ENCODE results near the gene PNKP. TPM values are rescaled to one million over a fixed set of nuclear protein-coding genes. Genes with fewer than 3 reads are reported as not detected.

The PNKP gene
- total RNA-seq, 6 experiments from 2014 or later = 39.7 to 48.7 (median 47.2) TPM

GRCh38 chr19:49896863-49897621, 29.7 kb upstream of the PNKP start, which contains the start of gene IL4I1:
Gene IL4I1 (minus strand): TSS chr19:49896887. CDS start chr19:49896160, 727 bp downstream.
- Mint-ChIP-seq H3K4me3 (peak within 1 kb of the TSS; percentile 74), H3K27ac (peak within 1 kb of the TSS; percentile 74; the same call in 1 of the 2 replicates)
- no peak for DNase-seq

GRCh38 chr19:49895566-49896297, 28.4 kb upstream of the PNKP start:
- H3K27ac Mint-ChIP-seq = no peak overlapping the region; the same call in 1 of the 2 replicates
- H3K4me3 Mint-ChIP-seq = no peak overlapping the region
- no peak for DNase-seq
- H3K36me3 Mint-ChIP-seq (ENCODE audit: low read depth) = no peaks in the 10 kb centered on the region
- TF ChIP-seq, protein P1, sequence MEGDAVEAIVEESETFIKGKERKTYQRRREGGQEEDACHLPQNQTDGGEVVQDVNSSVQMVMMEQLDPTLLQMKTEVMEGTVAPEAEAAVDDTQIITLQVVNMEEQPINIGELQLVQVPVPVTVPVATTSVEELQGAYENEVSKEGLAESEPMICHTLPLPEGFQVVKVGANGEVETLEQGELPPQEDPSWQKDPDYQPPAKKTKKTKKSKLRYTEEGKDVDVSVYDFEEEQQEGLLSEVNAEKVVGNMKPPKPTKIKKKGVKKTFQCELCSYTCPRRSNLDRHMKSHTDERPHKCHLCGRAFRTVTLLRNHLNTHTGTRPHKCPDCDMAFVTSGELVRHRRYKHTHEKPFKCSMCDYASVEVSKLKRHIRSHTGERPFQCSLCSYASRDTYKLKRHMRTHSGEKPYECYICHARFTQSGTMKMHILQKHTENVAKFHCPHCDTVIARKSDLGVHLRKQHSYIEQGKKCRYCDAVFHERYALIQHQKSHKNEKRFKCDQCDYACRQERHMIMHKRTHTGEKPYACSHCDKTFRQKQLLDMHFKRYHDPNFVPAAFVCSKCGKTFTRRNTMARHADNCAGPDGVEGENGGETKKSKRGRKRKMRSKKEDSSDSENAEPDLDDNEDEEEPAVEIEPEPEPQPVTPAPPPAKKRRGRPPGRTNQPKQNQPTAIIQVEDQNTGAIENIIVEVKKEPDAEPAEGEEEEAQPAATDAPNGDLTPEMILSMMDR (IDR thresholded peaks at IDR 0.05) = no peak
- no peaks in the 10 kb centered on the region for H3K9me3 Mint-ChIP-seq
- peaks cover 9% of the 10 kb centered on the region for H3K27me3 Mint-ChIP-seq (ENCODE audit: insufficient read depth)
- H3K4me1 Mint-ChIP-seq (ENCODE audit: low read depth) = peaks cover 20% of the 10 kb centered on the region

More at GRCh38 chr19:49896863-49897621, 29.7 kb upstream of the PNKP start, which contains the start of gene IL4I1:
- Mint-ChIP-seq H3K4me1 (ENCODE audit: low read depth) (peaks cover 20% of the 10 kb centered on the region), H3K36me3 (ENCODE audit: low read depth) (no peaks in the 10 kb centered on the region), H3K27me3 (ENCODE audit: insufficient read depth) (peaks cover 4% of the 10 kb centered on the region), H3K9me3 (no peaks in the 10 kb centered on the region)
- TF ChIP-seq, protein P1 (IDR thresholded peaks at IDR 0.05) = no peak

DNA sequence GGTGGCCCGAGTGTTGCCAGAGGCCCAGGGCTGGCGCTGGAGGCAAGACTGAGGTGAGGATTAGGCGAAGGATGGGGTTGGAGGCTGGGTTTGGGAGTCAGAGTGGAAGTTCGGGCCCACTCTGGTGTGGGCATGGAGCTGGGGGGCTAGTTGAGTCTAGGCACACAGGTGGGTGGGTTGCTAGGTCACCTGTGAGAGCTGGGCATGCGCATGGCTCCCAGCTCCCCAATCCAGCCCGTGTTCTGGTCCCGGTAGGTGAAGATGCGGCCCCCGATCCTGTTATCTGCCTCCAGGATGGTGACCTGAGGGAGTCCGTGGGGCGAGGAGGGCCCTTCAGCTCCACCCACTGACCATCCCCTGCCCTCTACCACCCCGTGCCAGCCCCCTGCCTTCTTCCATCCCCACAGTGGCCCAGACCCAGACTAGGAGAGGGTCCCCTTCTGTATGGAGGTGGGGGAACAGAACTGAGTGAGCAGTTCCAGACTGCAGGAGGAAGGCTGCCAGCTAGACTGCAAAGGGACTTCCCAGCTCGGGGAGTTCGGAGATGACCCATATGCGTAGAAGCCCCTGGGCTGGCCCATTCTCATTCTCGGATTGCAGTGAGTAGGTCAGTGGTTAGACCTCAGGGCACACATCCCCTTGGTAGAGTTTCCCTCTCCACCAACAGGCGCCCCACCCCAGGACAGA, 27.6 kb upstream of the PNKP start:
- no peak for DNase-seq
- peaks cover 9% of the 10 kb centered on the region for H3K27me3 Mint-ChIP-seq (ENCODE audit: insufficient read depth)
- no peak overlapping the region for H3K4me3 Mint-ChIP-seq
- peaks cover 20% of the 10 kb centered on the region for H3K4me1 Mint-ChIP-seq (ENCODE audit: low read depth)
- no peak overlapping the region for H3K27ac Mint-ChIP-seq
- H3K36me3 Mint-ChIP-seq (ENCODE audit: low read depth) = no peaks in the 10 kb centered on the region
- TF ChIP-seq, protein P1 (IDR thresholded peaks at IDR 0.05) = no peak
- H3K9me3 Mint-ChIP-seq = no peaks in the 10 kb centered on the region

- peaks cover 9% of the 10 kb centered on the region for H3K27me3 Mint-ChIP-seq (ENCODE audit: insufficient read depth)
- H3K9me3 Mint-ChIP-seq = no peaks in the 10 kb centered on the region
- H3K4me3 Mint-ChIP-seq = no peak overlapping the region
- no peak overlapping the region for H3K27ac Mint-ChIP-seq
- TF ChIP-seq, protein P1 (IDR thresholded peaks at IDR 0.05) = no peak
- H3K36me3 Mint-ChIP-seq (ENCODE audit: low read depth) = no peaks in the 10 kb centered on the region
- H3K4me1 Mint-ChIP-seq (ENCODE audit: low read depth) = peaks cover 20% of the 10 kb centered on the region
- no peak for DNase-seq
Observed at GRCh38 chr19:49894011-49894664, 26.8 kb upstream of the PNKP start.

DNA sequence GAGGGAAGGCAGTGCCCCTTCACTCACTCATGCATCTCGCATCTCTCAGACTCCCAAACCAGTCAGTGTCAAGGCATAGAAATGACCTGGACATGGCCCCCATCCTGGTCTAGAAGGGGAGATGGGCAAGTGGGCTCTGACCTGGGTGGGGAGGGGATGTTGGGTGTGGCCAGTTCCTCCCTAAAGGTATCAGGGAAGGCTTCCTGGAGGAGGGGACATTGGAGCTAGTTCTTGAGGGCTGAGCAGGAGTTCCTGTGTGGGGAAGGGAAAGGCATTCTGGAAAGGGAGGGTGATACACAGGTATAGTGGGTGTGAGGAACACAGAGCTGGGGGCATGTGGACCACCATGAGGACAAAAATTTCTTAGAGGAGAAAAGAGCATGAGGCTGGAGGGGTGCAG, 25.3 kb upstream of the PNKP start:
- Mint-ChIP-seq H3K4me1 (ENCODE audit: low read depth) (peaks cover 16% of the 10 kb centered on the region), H3K27me3 (ENCODE audit: insufficient read depth) (peaks cover 11% of the 10 kb centered on the region), H3K4me3 (no peak overlapping the region), H3K36me3 (ENCODE audit: low read depth) (no peaks in the 10 kb centered on the region), H3K9me3 (no peaks in the 10 kb centered on the region), H3K27ac (no peak overlapping the region)
- TF ChIP-seq, protein P1 (IDR thresholded peaks at IDR 0.05) = no peak
- no peak for DNase-seq

Data from HFFc6 (cell line).